HG02884 (cell line): ENCODE measurements around the gene TEDC1.
A peak's percentile ranks its signal among the peaks of the same experiment; 100 is the strongest.

Experiments used
- ATAC-seq: cut with Tn5 transposase; IDR thresholded peaks from one replicate; pipeline ENCODE4 v1.9.1; 2021; ENCODE audit warnings: mild to moderate bottlenecking, moderate library complexity; ENCODE audit not compliant: unreplicated experiment

The TEDC1 gene

DNA sequence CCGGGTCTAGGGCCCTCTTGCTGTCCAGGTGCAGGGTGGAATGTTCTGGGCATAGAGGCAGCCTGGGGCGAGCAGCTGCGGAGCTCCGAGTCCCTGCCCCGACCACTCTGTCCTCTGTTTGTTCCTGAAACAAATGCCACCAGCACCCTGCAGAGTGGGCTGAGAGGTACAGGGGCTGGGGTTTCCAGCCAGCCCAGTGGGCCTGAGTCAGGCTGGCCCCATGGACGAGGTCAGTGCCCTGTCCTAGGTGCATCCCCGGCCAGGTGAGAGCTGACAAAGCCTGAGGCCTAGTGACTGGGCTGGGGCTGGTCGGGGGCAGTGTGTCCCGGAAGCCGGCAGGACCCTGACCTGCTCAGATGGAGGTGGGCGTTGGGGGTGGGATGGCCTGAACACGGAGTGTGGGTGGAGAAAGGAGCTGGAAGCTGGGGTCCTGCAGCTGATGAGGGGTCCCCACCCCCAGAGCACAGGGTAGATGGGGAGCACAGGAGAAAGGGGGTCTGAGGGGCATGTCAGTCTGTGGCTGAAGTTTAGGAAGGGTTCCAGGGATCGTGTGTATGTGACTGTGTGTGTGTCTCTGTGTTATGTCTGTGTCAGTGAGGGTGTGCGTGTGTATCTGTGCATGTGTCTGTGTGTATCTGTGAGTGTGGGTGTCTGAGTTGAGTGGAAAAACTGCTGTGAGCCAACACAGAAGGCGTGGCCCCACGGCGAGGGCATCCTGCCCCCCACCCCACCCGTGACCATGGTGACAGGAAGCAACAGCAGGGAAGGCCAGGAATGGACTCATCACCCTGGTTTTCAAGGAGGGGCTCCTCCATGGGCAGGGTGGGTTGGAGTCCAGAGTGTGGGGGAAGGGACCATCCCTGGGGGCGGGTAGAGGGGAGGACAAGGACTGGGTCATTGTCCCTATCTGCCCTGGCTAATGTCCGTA is 6.7 kb upstream of the TEDC1 start:
- no peak for ATAC-seq

DNA sequence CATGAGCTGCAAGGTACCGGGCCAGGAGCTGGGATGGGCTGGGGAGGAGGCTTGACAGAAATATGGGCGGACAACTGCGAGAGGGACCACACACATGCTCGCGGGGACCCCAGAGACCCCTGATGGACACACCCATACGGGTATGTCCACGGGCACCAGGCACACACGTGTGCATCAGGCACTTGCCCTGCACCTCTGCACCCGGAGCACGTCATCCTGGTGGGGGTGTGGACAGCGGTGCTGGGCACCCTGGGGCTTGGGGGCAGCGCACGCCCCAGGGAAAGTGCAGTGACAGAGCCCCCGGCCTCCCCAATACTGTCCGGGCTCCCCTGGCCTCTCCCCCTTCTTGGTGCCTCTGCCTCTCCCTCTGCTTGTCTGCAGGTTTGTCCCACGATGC is 6.1 kb upstream of the TEDC1 start:
- no peak for ATAC-seq

DNA sequence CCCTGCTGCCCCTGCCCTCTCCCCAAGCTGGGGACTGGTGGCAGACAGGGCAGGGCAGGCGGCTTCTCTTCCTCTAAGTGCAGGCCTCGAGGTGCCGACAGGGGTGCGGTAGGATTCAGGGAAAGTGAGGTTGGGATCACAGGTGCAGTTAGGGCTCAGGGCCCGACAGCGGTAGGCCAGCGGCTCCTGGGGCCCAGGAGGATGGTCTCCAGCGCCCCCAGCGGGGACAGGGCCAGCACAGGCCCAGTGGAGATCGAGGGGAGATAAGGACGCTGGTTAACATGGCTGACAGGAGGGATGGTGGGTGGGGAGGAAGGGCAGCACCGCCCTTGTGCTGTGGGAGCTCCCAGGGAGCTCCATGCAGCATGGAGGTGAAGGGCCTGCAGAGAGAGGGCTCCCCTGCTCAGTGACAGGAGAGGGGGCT is 5.3 kb upstream of the TEDC1 start:
- ATAC-seq: no peak

DNA sequence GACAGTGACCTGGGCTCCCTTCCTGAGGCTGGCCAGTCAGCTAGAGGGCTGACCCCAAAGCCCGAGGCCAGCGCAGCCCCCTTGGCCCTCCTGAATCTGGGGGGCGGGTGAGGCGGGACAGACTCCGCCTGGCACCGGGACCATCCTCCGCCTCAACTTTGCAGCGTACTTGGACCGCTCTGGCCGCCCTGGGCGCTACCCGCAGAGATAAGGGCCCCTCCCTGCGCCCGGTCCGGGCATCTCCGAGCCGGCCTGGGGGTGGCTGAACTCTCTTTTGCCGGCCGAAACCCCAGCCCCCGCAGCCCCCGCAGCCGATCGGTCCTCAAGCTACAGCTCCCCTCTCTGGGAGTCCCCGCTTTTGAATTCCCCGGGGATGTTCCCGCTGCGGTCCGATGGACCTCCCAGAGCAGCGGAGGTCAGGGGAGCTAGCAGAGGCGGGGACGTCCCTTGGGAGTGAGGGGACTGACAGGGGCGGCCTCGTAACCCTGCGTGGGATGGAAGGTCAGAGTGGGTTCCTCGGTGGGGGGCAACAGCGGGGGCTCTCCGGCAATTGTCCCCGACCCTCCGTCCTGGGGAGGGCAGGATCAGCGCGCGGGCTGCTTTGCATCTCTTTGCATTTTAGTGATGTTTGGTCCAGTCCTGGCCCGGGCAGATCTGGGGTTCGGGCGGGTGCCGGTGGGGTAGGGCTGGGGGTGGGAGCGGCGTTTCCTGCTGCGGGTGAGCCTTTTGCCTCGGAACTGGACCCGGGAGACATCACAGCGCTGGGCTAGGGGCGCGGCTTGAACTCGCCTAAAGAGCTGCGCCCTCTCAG is 4.7 kb upstream of the TEDC1 start, which contains the start of gene CRIP1:
Gene CRIP1 (plus strand): TSS at position 724 of the 811 bp plus-strand sequence. CDS start 374 bp downstream, outside the sequence.
- no peak for ATAC-seq

DNA sequence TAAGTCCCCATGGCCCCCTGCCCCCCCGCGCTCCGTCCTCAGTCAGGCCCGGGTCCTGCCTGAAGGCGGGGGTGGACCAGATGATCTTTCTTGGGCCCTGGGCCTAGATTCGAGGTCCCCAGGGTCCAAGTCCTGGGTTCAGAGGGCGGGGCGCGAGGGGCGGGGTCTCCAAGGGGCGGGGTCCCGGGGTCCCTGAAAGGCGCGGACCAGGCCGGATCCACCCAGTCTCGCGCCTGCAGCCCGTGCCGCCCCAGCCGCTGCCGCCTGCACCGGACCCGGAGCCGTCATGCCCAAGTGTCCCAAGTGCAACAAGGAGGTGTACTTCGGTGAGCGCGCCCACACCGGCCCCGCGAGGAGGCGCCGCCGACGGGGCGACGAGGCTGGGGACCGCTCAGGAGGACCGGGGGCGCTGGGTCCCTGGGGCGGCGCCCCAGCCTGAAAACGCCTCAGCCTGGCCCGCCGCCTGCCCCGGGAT is 4.0 kb upstream of the TEDC1 start:
- ATAC-seq: no peak

DNA sequence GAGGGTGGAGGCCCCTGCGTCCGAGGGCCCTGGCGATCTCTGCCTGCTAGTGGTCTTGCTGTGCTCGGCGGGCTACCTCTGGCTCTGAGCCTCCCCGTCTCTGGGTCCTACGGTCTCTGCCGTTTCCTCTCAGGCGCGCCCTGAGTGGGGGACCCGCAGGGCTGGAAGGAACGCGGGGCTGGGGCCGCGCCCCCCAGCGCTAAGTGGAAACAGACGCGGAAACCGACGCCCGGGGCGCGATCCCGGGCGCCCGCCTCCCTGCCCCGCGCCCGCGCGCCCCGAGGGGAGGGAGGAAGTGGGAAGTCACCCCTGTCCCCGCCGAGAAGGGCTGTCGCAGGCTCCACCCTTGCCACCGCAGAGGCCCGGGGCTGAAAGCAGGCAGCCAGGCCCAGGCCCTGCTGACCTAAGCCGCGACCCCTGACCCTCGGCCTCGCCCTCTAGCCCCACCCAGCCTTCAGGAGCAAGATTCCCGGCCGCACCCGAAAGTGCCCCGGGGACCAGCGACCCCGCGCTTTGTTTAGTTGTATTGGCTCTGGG is 3.5 kb upstream of the TEDC1 start:
- ATAC-seq: no peak

DNA sequence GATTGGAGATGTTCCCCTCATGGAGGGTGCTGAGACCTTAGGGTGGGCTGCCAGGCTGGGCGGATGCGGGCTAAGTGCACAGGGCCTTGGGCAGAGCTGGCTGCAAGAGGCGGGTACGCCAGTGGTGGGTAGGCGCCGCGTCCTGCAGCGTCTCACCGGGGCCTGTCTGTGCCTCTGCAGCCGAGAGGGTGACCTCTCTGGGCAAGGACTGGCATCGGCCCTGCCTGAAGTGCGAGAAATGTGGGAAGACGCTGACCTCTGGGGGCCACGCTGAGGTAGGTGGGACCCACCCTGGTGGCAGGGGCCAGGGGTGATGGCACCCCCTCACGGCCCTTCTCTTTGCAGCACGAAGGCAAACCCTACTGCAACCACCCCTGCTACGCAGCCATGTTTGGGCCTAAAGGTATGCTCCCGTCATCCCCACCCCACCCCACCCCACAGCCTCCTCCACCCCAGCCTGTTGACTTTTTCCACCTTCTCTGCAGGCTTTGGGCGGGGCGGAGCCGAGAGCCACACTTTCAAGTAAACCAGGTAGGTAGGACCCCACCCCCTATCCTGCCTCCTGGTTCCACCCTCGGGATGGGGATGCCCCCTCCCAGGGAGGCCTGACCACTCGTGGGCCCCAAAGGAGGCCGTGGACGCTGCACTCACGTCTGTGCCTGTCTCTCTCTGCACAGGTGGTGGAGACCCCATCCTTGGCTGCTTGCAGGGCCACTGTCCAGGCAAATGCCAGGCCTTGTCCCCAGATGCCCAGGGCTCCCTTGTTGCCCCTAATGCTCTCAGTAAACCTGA is 2.9 kb upstream of the TEDC1 start:
- no peak for ATAC-seq

DNA sequence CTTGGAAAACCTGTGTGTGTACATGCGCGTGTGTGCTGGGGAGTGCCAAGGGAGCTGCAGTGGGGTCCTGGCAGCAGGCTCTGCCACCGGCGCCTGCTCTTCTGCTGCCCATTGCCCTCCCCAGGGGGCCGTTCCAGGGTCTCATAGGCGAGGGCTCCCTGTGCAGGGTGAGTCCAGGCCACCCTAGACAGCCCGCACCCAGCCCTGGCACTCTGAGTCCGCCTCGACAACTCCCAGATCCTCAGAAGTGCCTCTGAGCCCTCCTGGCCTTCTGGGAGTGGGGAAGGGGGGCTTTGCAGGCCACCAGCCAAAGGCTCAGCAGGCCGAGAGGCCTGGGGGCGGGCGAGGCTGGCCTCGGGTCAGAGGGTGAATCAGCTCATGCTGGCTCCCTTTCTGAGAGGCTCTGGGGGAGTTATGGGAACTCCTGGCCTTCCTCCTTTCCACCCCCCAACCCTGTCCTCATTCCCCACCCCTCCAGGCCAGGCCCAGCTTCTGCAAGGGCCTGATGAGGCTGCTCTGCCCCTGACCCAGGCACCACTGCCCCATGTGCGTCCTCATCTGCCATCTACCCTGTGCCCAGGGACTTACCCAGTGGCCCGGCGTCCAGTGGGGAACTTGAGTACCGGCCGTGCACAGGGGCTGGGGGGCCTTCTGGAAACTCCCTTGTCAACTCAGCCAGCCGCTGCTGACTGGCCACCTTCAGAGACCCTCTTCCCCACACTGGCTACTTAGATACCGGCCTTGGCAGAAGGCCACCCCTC is 2.1 kb upstream of the TEDC1 start:
- ATAC-seq: no peak

DNA sequence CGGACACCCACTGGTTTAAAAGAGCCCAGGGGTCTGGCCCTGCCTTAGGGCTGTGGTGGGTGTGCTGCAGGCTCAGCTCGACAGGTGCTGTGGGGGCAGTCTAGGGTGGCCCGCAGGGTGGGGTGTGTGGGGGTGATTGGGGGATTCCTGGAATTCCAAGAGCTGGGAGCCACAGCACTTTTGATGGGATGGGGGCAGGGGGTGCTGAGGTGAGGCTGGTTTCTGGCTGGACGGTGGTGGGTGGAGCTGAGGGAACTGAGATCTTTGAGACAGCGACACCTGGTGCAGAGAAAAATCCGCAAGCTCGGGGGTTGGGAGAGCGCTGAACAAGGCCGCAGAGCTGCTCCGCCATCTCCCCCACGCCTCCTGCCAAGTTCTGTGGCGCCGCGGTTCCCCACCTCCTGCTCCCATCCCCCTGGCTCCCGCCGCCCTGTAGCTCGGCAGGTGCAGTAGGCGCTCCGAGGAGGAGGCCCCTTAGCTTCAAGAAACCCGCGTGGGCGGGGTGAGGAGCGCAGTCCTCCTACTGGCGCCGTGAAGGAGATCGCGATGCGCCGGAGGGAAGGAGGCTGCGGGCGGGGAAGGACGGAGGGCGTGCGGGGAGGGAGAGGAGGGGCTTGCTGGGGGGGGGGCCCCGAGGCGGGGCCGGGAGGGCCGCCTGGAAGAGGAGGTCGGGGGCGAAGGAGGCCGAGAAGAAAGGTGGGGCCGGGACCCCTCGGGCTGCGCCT is 1.3 kb upstream of the TEDC1 start:
- no peak for ATAC-seq

DNA sequence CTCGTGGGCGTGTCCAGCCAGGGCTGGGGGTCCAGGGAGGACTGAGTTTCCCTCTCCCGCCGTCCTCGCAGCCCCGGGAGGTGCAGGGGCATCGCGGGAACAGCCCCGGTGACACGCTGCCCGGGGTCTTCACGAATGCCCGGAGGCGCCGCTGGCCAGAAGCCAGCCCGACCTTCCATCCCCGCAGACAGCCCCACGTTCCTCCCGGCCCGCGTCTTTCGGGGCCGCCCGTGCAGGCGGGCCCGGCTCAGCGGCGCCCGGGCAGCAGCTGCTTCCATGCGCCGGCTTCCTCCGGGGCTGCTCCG is 827 bp upstream of the TEDC1 start:
- peak; percentile 1 for ATAC-seq

DNA sequence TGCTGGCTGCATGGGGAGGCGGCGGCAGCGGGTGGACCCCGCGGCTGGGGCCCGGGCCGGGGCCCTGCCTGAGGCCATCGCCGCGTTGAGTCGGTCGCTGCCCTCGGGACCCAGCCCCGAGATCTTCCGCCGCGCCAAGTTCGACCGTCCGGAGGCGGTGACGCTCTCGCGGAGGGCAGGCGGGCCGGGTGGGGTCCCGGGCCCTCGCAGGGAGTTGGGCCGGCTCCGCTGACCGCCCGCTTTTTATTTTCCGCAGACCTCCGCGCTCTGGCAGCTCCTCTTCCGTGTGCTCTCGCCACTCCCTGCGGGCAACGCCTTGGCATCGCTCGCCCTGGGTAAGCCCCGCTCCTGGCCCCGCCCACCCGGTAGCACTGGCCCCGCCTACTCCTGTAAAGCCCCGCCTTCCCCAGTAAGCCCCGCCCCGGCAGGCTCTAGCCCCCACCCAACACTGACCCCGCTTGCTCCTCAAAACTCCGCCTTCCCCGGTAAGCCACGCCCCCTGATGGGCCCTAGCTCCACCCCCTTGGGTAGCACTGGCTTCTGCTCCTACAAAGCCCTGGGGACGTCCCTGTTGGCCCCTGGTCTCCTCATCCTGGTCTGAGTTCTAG is 424 bp downstream of the TEDC1 start:
- ATAC-seq: no peak

DNA sequence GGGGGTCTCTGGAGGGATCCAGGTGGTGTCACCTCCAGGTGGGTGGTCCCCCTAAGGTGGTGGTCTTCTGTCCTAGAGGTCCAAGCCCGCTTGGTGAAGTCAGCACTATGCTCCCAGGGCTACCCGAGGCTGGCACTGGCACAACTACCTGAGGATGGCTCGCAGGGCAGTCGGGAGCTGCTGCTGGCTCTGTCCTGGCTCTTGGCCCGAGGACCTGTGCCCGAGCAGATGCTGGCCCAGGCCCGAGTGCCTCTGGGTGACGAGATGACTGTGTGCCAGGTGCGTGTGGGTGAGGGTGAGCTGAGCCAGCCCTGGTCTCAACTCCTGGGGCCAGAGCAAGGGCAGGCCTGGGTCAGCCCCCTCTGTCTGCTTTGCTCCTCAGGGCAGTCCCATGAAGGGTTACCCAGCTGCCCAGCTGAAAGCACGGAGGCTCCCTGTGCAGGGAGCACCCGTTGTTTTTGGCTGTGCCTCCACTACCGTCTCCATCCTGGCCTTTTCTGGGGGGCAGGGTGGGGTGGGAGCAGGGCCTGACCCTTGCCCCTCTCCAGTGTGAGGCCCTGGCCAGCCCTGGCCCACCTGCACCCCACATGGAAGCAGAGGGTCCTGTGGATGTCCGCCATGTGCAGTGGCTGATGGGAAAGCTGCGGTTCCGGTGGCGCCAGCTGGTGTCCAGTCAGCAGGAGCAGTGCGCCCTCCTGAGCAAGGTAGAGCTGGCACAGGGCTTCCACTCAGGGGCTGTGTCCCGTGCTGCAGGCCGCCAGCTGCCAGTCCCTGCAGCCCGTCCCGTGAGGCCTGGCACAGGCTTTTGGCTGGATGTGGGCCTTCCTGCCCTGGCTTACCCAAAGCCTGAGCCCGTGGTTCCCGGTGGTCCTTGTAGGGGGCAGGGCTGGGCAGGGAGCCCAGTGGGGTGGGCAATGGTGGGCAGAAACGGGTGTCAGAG is 1.3 kb downstream of the TEDC1 start:
- no peak for ATAC-seq

DNA sequence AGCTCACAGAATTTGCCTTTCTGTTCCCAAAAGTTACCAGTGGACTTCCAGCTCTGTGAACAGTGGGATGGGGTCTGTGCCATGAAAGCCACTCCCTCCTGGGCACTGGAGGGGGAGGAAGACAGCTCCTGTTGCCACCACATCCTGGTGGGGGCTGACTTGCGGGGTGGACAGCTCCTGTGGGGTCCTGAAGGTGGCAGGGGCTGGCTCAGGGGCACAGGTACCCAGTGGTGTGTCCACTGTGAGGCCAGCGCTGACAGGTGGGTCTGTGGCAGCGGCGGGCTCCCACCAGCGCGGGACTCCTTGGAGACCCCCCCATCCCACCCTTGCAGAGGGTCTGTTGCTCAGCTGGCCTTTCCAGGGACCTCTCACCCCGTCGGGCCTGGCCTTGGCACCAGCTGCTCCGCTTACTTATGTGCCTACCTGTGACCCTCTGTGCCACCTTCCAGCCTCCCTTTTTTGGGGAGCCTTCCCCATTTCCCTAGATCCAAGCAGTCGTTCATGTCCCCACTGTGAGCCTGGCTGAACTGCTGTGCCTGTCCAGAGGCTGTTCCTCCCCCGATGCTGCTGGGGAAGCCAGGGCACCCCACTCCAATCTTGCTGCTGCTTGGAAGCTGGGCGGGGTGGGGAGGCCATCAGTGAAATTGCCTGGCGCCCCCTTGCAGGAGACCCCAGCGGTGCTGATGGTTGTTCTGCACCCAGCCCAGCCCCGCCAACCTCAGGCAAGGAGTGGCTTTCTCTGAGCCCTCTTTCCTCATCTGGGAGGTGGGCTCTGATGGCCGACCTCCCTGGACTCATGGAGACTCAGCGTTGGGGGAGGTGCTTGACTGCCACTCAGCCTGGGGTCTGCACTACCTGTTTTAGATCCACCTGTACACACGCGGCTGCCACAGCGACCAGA is 2.2 kb downstream of the TEDC1 start:
- ATAC-seq: no peak

DNA sequence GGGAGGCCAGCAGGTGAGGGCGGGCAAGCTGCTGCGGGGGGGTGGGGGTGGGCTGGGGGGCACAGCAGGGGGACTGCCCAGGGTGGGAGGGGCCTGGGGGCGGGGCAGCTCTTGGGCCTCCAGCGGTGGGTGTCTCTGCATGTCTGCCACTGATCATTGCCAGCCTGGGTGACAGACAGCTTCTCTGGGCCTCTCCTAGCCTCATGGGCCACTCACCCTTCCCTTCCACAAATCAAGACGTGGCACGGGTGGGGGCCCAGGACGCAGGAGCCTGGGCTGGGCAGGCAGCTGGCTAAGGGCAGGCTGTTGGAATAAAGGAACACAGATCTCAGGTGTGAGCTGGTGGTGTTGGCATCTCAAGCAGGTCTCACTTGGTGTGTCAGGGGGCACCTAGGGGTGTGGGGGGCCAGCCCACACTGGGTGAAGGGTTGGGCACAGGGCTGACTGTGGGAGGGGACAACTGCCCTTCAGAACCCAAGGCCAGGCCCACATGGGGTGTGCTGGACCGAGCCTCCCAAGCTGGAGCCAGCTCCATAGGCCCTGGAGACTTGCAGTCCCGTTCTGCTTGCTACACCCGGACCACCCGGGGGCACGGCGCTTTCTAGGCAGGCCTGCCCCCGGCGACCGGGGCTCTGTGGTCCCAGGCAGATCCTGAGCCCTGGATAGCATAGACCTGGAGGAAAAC is 3.0 kb downstream of the TEDC1 start:
- no peak for ATAC-seq

DNA sequence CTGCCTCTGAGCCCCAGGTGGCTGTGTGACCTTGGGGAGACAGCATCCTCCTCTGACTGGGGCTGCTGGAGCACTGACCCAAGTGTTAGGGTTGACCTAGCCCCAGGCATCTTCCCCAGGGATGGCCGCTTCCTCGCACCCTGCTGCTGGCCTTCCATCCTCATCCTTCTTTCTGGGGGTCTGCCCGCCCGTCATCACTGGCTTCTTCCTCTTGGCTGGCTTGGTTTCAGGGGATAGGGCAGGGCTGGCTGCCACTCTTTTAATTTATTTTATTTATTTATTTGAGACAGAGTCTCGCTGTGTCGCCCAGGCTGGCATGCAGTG is 3.5 kb downstream of the TEDC1 start:
- no peak for ATAC-seq
